DOHH2 (cell line): ENCODE data around the gene PCGF3.

Experiments
- EZH2phosphoT487 ChIP-seq: fragments of 200-600 bp; sonication (generic); IDR thresholded peaks from 2 replicates; pipeline ENCODE4 v1.6.1; 2017; ENCODE audit warnings: borderline replicate concordance, mild to moderate bottlenecking, antibody characterized with exemption, low read length, moderate library complexity, mixed read lengths
- TF ChIP-seq, protein P1 (sequence below): fragments of 200-600 bp; sonication (generic); IDR thresholded peaks from one replicate; pipeline ENCODE4 v1.5.1; 2014; ENCODE audit warnings: antibody characterized with exemption, mild to moderate bottlenecking, low read depth, low read length; ENCODE audit not compliant: poor library complexity, severe bottlenecking

DNA sequence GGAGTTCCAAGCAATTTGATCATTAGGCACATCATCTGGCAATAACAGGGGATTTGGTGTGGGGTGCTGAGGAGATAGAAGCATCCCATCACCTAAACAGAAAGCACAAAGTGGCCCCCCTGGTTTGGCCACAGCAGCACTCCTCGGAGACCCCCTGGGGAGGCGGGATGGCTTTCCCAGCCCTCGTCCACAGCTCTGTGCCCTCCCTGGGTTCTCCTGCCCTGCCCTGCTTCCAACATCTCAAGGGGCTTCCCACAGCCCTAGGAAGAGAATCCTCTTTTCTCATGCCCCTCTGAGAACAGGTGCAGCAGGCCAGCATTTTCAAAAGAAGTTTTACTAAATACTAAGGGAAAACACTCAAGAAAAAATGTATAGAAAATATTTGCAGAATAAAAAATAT is 44.4 kb upstream of the PCGF3 start:
- TF ChIP-seq, protein P1, sequence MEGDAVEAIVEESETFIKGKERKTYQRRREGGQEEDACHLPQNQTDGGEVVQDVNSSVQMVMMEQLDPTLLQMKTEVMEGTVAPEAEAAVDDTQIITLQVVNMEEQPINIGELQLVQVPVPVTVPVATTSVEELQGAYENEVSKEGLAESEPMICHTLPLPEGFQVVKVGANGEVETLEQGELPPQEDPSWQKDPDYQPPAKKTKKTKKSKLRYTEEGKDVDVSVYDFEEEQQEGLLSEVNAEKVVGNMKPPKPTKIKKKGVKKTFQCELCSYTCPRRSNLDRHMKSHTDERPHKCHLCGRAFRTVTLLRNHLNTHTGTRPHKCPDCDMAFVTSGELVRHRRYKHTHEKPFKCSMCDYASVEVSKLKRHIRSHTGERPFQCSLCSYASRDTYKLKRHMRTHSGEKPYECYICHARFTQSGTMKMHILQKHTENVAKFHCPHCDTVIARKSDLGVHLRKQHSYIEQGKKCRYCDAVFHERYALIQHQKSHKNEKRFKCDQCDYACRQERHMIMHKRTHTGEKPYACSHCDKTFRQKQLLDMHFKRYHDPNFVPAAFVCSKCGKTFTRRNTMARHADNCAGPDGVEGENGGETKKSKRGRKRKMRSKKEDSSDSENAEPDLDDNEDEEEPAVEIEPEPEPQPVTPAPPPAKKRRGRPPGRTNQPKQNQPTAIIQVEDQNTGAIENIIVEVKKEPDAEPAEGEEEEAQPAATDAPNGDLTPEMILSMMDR = no peak
- no peak for TF ChIP-seq EZH2phosphoT487
